ENCODE measurements around the gene CARS1. TPM values are rescaled to one million over a fixed set of nuclear protein-coding genes. Genes with fewer than 3 reads are reported as not detected.

The CARS1 gene
- total and polyA plus RNA-seq, 2 of the 8 experiments (the other 6 are each of a cell fraction or from before 2014, with no cell fraction given) = 44.1 to 100 TPM

DNA sequence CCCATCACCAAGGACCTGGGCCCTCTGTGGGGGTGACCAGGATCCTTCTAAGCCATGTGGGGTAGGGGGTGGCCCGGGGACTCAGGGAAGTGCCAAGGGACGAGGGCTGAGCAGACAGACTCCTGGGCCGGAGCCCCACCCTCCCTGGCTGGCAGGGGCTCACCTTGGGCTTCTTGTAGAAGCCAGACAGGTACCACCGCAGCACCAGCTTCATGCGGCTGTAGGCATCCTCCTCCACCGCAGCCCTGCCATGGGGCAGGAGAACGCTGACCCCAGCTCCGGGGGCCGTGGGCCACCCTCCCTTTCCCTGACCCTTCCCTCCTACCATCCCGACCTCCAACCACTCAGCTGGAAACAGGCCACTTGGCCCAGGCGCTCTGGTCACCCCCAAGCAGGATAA is 45.9 kb upstream of the CARS1 start:
- Histone ChIP-seq H2BK120ac (replicated peaks; ENCODE audit: low read depth, low read length) (no peak overlapping the region), H2AK5ac (ENCODE audit: low read depth, low read length) (no peak overlapping the region), H3K4me2 (ENCODE audit: insufficient read depth in 1 of 2, low read depth in 2 of 2, low read length in 2 of 2) (no peak overlapping the region), H3K23me2 (ENCODE audit: low read depth, low read length) (no peaks in the 10 kb centered on the region), H3K18ac (ENCODE audit: extremely low read depth, low read length) (no peak overlapping the region), H3K36me3 (ENCODE audit: control insufficient read depth in 2 of 4, insufficient read depth in 4 of 4, low read length in 3 of 4) (no peaks in the 10 kb centered on the region), H3K4me1 (replicated peaks in 1 of 4; ENCODE audit: control insufficient read depth in 3 of 4, insufficient read depth in 4 of 4, low read length in 3 of 4) (peaks cover 0 to 10% (median 3%) of the 10 kb centered on the region in 4 experiments; a peak in 5 of 7 replicates), H3K14ac (ENCODE audit: insufficient read length) (no peak overlapping the region), H3K27ac (ENCODE audit: low read depth, low read length) (no peak overlapping the region), H3K23ac (ENCODE audit: insufficient read length) (no peak overlapping the region), H3K27me3 (replicated peaks in 1 of 4; ENCODE audit: control insufficient read depth in 3 of 4, extremely low read depth in 1 of 4, insufficient read depth in 3 of 4, low read length in 3 of 4) (no peaks in the 10 kb centered on the region; a peak in 1 of 7 replicates), H3K9ac (replicated peaks in 1 of 4; ENCODE audit: extremely low read depth in 1 of 4, low read depth in 3 of 4, low read length in 3 of 4) (no peak overlapping the region), H2BK15ac (ENCODE audit: low read length) (no peak overlapping the region), H4K5ac (ENCODE audit: insufficient read length, low read depth, low read length) (no peak overlapping the region), H2BK5ac (ENCODE audit: low read depth, low read length) (no peak overlapping the region), H4K8ac (ENCODE audit: extremely low read depth, insufficient read depth, low read length) (no peak overlapping the region), H3K4me3 (ENCODE audit: extremely low read depth in 1 of 4, insufficient read depth in 2 of 4, low read depth in 3 of 4, low read length in 4 of 4) (no peak overlapping the region), H3K79me1 (ENCODE audit: low read depth, low read length) (no peaks in the 10 kb centered on the region), H4K91ac (replicated peaks; ENCODE audit: insufficient read length, low read length) (no peak overlapping the region), H2BK20ac (ENCODE audit: low read length) (no peak overlapping the region), H3K56ac (replicated peaks; ENCODE audit: insufficient read length, low read depth, low read length) (no peak overlapping the region), H3K4ac (replicated peaks; ENCODE audit: insufficient read length, low read depth, low read length) (no peak overlapping the region), H2BK12ac (ENCODE audit: low read depth, low read length) (no peak overlapping the region), H4K20me1 (replicated peaks in 1 of 2; ENCODE audit: control insufficient read depth in 1 of 2, insufficient read depth in 2 of 2, low read length in 2 of 2) (peaks cover 0 to 4% of the 10 kb centered on the region in 2 experiments), H2AFZ (ENCODE audit: low read length) (no peak overlapping the region), H3K79me2 (ENCODE audit: control insufficient read depth in 1 of 2, insufficient read depth in 2 of 2, low read length in 2 of 2) (no peaks in the 10 kb centered on the region), H3K9me3 (ENCODE audit: insufficient read depth in 2 of 2, low read depth in 1 of 2, low read length in 1 of 2) (no peaks in the 10 kb centered on the region)
- 85% methylated on average over 11 of the region's 11 CpGs; no CpG with 5 or more reads in 1 of the 2 experiments for WGBS, 2 experiments (ENCODE audit: extremely low coverage in 1 of 2, insufficient coverage in 1 of 2, insufficient read length in 1 of 2, insufficient replicate concordance in 2 of 2, low coverage in 1 of 2, low lambda C conversion rate in 2 of 2, missing lambda C conversion rate in 1 of 2)
- no peak for FAIRE-seq
- DNase-seq (ENCODE audit: low read depth in 1 of 2, low spot score in 2 of 2) = no peak
- POLR2A ChIA-PET (ENCODE audit: partially characterized antibody) = interaction anchor here (0.7 to 1.7 kb wide), 3 partner anchors 10 to 111 kb away, joined by 3 to 6 read pairs (median 4); partner anchors contain the start of gene NAP1L4
- CTCF ChIA-PET (ENCODE audit: partially characterized antibody) = interaction anchor here (0.9 to 2.2 kb wide), 6 partner anchors 8 to 121 kb away, joined by 3 to 5 read pairs (median 3); no protein-coding TSS in a partner anchor
- TF ChIP-seq SRF (IDR thresholded peaks at IDR 0.05; ENCODE audit: low read depth, low read length) (no peak), SUZ12 (IDR thresholded peaks at IDR 0.05; ENCODE audit: low read length) (no peak), KDM1A (IDR thresholded peaks at IDR 0.05; ENCODE audit: borderline replicate concordance, low read length) (no peak), SIRT6 (IDR thresholded peaks at IDR 0.05; ENCODE audit: low read length) (no peak)
